Measurements from ENCODE around the gene VTA1. TPM values are rescaled to one million over a fixed set of nuclear protein-coding genes. Genes with fewer than 3 reads are reported as not detected.
A peak's percentile ranks its signal among the peaks of the same experiment; 100 is the strongest.
"Not testable (repeated sequence)": the region's sequence is repeated elsewhere in the genome, so short reads cannot be mapped to it uniquely, and the experiment has no call there.

VTA1 gene, protein sequence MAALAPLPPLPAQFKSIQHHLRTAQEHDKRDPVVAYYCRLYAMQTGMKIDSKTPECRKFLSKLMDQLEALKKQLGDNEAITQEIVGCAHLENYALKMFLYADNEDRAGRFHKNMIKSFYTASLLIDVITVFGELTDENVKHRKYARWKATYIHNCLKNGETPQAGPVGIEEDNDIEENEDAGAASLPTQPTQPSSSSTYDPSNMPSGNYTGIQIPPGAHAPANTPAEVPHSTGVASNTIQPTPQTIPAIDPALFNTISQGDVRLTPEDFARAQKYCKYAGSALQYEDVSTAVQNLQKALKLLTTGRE
- total RNA-seq (10 to 100 TPM; 28.6 to 53.2 (median 39.7) TPM), polyA plus RNA-seq (10 to 100 TPM; 16.2 to 26.6 (median 22.7) TPM)
- long read RNA-seq, donor 1, full-length matches to known transcripts, result 17 of 24 reads
- long read RNA-seq, donor 1, partial matches to known transcripts, result 7 of 24 reads
- long read RNA-seq, donor 1, other reads (novel, unspliced or antisense), result 0 of 24 reads
- long read RNA-seq, donor 2, full-length matches to known transcripts, result 13 of 13 reads
- long read RNA-seq, donor 2, partial matches to known transcripts, result 0 of 13 reads
- long read RNA-seq, donor 2, other reads (novel, unspliced or antisense), result 0 of 13 reads

DNA sequence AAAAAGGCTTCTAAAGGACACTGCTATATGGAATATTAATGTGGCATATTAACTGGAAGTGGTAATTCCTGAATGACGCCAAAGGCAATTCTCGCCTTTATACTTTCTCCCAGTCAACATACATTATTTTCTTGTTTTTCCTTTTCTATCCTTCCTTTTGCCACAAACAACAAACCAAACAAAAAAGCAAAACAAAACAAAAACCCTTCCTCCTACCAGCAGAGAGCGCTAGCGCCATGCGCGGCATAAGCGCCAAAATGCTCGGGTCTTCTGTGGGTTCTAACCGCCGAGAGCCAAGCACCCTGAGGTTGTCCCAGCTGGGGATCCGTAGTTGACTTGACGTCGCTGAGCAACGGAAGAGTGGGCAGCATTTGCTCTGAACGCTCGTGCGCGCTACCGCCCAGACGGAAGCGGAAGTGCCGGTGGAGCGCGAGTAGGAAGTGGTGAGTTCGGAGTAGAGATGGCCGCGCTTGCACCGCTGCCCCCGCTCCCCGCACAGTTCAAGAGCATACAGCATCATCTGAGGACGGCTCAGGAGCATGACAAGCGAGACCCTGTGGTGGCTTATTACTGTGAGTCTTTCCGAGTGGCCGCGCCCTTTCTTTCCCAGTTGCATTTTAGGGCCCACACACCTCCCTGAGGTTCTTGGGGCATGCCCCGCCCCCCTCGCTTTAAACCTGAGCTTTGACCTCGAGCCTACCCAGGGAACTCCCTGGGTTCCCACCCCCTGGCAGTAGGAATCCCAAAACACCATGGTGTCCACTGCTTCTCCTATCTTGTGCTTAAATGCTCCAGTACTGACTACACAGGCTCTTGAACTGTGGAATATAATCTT is at the start of gene VTA1, which contains the start of gene NMBR:
TSS of gene VTA1 (plus strand) at position 436 of the 835 bp plus-strand sequence. CDS start at position 461, 25 bp downstream.
TSS of gene NMBR (minus strand) at position 295 of the 835 bp plus-strand sequence. CDS start 58,464 bp downstream, outside the sequence.
- Histone ChIP-seq H3K27ac (peak within 1 kb of the TSS; percentile 69 to 85 (median 80)), H3K36me3 (peaks cover 0 to 15% (median 0%) of the 10 kb centered on the region in 6 donors), H3K4me1 (peaks cover 25 to 60% (median 51%) of the 10 kb centered on the region in 6 donors), H3K27me3 (replicated peaks in 1 of 7) (no peaks in the 10 kb centered on the region), H3K4me3 (peak within 1 kb of the TSS; percentile 83 to 99 (median 94)), H3K9me3 (no peaks in the 10 kb centered on the region)
- TF ChIP-seq POLR2AphosphoS5 (IDR thresholded peaks at IDR 0.05) (peak; percentile 94 to 96 (median 94)), POLR2A (IDR thresholded peaks at IDR 0.05) (peak in 1 of 3 donors; percentile 2)
- TF ChIP-seq, protein P1, sequence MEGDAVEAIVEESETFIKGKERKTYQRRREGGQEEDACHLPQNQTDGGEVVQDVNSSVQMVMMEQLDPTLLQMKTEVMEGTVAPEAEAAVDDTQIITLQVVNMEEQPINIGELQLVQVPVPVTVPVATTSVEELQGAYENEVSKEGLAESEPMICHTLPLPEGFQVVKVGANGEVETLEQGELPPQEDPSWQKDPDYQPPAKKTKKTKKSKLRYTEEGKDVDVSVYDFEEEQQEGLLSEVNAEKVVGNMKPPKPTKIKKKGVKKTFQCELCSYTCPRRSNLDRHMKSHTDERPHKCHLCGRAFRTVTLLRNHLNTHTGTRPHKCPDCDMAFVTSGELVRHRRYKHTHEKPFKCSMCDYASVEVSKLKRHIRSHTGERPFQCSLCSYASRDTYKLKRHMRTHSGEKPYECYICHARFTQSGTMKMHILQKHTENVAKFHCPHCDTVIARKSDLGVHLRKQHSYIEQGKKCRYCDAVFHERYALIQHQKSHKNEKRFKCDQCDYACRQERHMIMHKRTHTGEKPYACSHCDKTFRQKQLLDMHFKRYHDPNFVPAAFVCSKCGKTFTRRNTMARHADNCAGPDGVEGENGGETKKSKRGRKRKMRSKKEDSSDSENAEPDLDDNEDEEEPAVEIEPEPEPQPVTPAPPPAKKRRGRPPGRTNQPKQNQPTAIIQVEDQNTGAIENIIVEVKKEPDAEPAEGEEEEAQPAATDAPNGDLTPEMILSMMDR (IDR thresholded peaks at IDR 0.05 in 8 of 11, conservative IDR thresholded peaks at IDR 0.05 in 3 of 11), result peak; percentile 68 to 97 (median 78)
- WGBS, 5 donors, result 0 to 1% (median 1%) methylated on average over 37 to 38 of the region's 38 CpGs
- intact Hi-C loops (cut with DNase I; ENCODE audit: low total_unique reads), result no loop called here
- peak; percentile 99 for DNase-seq

DNA sequence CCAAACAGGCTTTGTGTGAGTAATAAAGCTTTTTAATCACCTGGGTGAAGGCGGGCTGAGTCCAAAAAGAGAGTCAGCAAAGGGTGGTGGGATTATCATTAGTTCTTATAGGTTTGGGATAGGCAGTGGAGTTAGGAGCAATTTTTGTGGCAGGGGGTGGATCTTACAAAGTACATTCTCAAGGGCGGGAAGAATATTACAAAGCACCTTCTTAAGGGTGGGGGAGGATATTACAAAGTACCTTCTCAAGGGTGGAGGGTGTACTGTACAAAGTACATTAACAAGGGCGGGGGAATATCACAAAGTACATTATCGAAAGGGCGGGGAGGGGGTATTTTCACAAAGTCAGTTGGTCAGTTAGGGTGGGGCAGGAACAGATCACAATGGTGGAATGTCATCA is 42.2 kb upstream of the VTA1 start:
- H3K9me3 ChIP-seq; H3K4me3 ChIP-seq; H3K36me3 ChIP-seq; DNase-seq; H3K27me3 ChIP-seq (replicated peaks in 1 of 7); intact Hi-C loops (cut with DNase I; ENCODE audit: low total_unique reads); H3K27ac ChIP-seq; H3K4me1 ChIP-seq: not testable (repeated sequence)
- WGBS, 5 donors, result 71 to 94% (median 85%) methylated on average over 5 of the region's 5 CpGs

DNA sequence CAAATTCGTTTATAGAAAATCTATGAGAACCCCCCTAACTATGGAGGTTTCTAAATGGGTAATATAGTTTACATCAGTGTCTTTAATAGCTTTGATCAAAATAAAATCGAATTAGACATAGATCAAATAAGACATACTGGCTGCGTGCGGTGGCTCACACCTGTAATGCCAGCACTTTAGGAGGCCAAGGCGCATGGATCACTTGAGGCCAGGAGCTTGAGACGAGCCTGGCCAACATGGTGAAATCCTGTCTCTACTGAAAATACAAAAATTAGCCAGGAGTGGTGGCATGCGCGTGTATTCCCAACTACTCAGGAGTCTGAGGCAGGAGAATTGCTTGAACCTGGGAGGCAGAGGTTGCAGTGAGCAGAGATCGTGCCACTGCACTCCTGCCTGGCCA is 36.2 kb upstream of the VTA1 start:
- intact Hi-C loops (cut with DNase I; ENCODE audit: low total_unique reads); H3K27me3 ChIP-seq (replicated peaks in 1 of 7); H3K4me3 ChIP-seq; H3K9me3 ChIP-seq; H3K4me1 ChIP-seq; H3K36me3 ChIP-seq; H3K27ac ChIP-seq: not testable (repeated sequence)
- DNase-seq, result peak; percentile 55
- WGBS, 5 donors, result 82 to 89% (median 86%) methylated on average over 9 of the region's 9 CpGs

DNA sequence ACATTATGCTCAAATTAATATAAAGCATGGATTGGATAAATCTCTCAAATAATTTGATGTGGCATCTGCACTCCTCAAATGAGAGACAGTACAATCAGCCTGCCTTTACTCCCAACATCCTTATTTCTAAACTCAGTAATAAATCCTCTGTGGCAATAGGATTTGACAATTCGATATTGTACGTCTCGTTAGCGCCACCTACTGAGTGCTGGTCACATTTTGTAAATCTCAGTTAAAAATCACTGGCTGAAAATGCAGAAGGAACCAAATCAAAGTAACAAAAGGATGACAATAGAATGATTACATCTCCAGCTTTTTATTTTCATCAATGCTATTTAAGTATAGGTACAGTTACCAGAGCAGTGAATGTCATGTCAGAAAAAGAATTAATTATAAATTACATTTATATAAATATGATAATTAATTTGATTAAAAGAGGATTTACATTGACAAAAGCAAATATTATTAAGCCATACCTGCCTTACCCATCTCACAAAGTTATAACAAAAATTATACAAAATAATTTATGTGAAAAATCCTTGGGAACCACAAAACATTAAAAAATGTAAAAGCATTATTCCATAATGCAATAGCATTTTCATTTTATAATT is 34.5 kb upstream of the VTA1 start:
- peak; percentile 45 for DNase-seq
- no peaks in the 10 kb centered on the region for H3K4me1 ChIP-seq
- H3K9me3 ChIP-seq, result no peaks in the 10 kb centered on the region
- H3K4me3 ChIP-seq, result no peak overlapping the region
- H3K27ac ChIP-seq, result no peak overlapping the region
- WGBS, 5 donors, result 0 to 1% (median 0%) methylated on average over 4 of the region's 4 CpGs
- no peaks in the 10 kb centered on the region for H3K27me3 ChIP-seq (replicated peaks in 1 of 7)
- no peaks in the 10 kb centered on the region for H3K36me3 ChIP-seq
- intact Hi-C loops (cut with DNase I; ENCODE audit: low total_unique reads), result no loop called here
- TF ChIP-seq POLR2AphosphoS5 (IDR thresholded peaks at IDR 0.05) (no peak), POLR2A (IDR thresholded peaks at IDR 0.05) (no peak)
- TF ChIP-seq, protein P1 (IDR thresholded peaks at IDR 0.05 in 8 of 11, conservative IDR thresholded peaks at IDR 0.05 in 3 of 11), result peak in 9 of 11 experiments; percentile 10 to 67 (median 56)
